Prostate gland (tissue), 2 donors: Measurements from ENCODE around the gene TOGARAM1.

Experiments used
- POLR2AphosphoS5 ChIP-seq: sonication (generic); formaldehyde crosslinking; IDR thresholded peaks from one replicate; pipeline ENCODE4 v1.6.1; 2017; ENCODE audit warnings: antibody characterized with exemption
- TF ChIP-seq, protein P1 (sequence below), 4 experiments: fragments of 200-600 bp in 2 of 4; fragments of 450-650 bp in 2 of 4; sonication (generic) in 2 of 4; IDR thresholded peaks; 1 replicate in 3 of 4; 2 replicates in 1 of 4; pipeline ENCODE4 v1.5.1; 2016 to 2019; ENCODE audit warnings: antibody characterized with exemption in 4 of 4, mild to moderate bottlenecking in 2 of 4, moderate library complexity in 2 of 4

DNA sequence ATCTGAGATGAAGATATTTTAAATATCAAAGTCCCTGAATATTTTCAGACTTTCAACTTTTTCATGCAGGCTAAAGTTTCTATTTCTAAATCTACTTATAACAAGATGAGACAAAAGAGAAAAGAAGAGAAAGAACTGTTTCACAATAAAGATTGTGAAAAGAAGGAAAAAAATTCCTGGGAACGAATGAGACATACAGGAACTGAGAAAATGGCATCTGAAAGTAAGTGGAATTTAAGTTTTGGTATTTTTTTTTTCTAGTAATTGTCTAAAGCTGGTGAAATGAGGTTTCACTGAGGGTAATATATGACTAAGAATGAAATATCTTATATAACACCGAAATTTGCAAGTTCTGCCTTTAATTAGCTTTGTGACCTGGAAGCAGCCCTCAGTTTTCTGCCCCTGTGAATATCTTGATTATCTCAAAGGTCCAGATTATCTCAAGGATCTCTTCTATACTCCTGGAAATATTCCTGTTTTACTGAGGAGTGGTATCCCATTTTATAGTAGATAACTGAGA is 66.2 kb downstream of the TOGARAM1 start:
- TF ChIP-seq, protein P1, sequence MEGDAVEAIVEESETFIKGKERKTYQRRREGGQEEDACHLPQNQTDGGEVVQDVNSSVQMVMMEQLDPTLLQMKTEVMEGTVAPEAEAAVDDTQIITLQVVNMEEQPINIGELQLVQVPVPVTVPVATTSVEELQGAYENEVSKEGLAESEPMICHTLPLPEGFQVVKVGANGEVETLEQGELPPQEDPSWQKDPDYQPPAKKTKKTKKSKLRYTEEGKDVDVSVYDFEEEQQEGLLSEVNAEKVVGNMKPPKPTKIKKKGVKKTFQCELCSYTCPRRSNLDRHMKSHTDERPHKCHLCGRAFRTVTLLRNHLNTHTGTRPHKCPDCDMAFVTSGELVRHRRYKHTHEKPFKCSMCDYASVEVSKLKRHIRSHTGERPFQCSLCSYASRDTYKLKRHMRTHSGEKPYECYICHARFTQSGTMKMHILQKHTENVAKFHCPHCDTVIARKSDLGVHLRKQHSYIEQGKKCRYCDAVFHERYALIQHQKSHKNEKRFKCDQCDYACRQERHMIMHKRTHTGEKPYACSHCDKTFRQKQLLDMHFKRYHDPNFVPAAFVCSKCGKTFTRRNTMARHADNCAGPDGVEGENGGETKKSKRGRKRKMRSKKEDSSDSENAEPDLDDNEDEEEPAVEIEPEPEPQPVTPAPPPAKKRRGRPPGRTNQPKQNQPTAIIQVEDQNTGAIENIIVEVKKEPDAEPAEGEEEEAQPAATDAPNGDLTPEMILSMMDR (IDR thresholded peaks at IDR 0.05), result no peak
- TF ChIP-seq POLR2AphosphoS5, result no peak
